RKO (cell line): ENCODE data around the gene MTIF3.

Experiments
- DNase-seq: peaks from one replicate; pipeline ENCODE4 v3.0.0-alpha.2; 2016; ENCODE audit warnings: low spot score

MTIF3 gene

GRCh38 chr13:27449936-27450828 lies at the start of gene MTIF3:
Gene MTIF3 (minus strand): TSS chr13:27450564. CDS start chr13:27440448, 10,116 bp downstream.
- DNase-seq = peak; percentile 93

GRCh38 chr13:27497563-27498230 lies 47.3 kb upstream of the MTIF3 start:
- DNase-seq = no peak

GRCh38 chr13:27496536-27497273 lies 46.3 kb upstream of the MTIF3 start:
- no peak for DNase-seq

- DNase-seq = no peak
Measured at GRCh38 chr13:27496006-27496405, 45.6 kb upstream of the MTIF3 start.

GRCh38 chr13:27495551-27495950 lies 45.2 kb upstream of the MTIF3 start:
- no peak for DNase-seq

- DNase-seq = no peak
Measured at GRCh38 chr13:27493981-27494380, 43.6 kb upstream of the MTIF3 start.

GRCh38 chr13:27489456-27489855 lies 39.1 kb upstream of the MTIF3 start:
- no peak for DNase-seq

- DNase-seq = no peak
Measured at GRCh38 chr13:27487776-27488175, 37.4 kb upstream of the MTIF3 start.

GRCh38 chr13:27483421-27483820 lies 33.1 kb upstream of the MTIF3 start:
- no peak for DNase-seq

GRCh38 chr13:27482983-27483382 lies 32.6 kb upstream of the MTIF3 start:
- no peak for DNase-seq

- peak; percentile 29 for DNase-seq
Measured at GRCh38 chr13:27481766-27482165, 31.4 kb upstream of the MTIF3 start.

- peak; percentile 53 for DNase-seq
Measured at GRCh38 chr13:27476943-27477703, 26.8 kb upstream of the MTIF3 start.

- DNase-seq = no peak
Measured at GRCh38 chr13:27474751-27475268, 24.4 kb upstream of the MTIF3 start.

- DNase-seq = no peak
Measured at GRCh38 chr13:27472941-27473340, 22.6 kb upstream of the MTIF3 start.

- no peak for DNase-seq
Measured at GRCh38 chr13:27472441-27472840, 22.1 kb upstream of the MTIF3 start.

GRCh38 chr13:27470075-27470820 lies 19.9 kb upstream of the MTIF3 start:
- DNase-seq = no peak

GRCh38 chr13:27466513-27466912 lies 16.1 kb upstream of the MTIF3 start:
- DNase-seq = no peak

GRCh38 chr13:27465611-27466010 lies 15.2 kb upstream of the MTIF3 start:
- DNase-seq = no peak

GRCh38 chr13:27463500-27463899 lies 13.1 kb upstream of the MTIF3 start:
- no peak for DNase-seq

- DNase-seq = no peak
Measured at GRCh38 chr13:27461940-27462584, 11.7 kb upstream of the MTIF3 start.
